Activated CD4-positive, alpha-beta T cell treated with anti-CD3 and anti-CD28 coated beads for 36 hours (primary cell): ENCODE data around the gene TMEM167A. TPM values are rescaled to one million over a fixed set of nuclear protein-coding genes. Genes with fewer than 3 reads are reported as not detected.

Experiments used
- ATAC-seq: fragments of 200-7000 bp; cut with Tn5 transposase; one replicate; pipeline ENCODE4 v1.10.0; 2021; ENCODE audit warnings: mild to moderate bottlenecking, moderate library complexity
- CTCF ChIA-PET: fragments of 350-600 bp; sonication (Branson Sonifier 250); formaldehyde crosslinking; loops from one replicate; lab custom pipeline; 2021; ENCODE audit warnings: antibody characterized with exemption; lab: Charles Lee
- POLR2A ChIA-PET: fragments of 350-600 bp; sonication (Branson Sonifier 250); formaldehyde crosslinking; loops from one replicate; lab custom pipeline; 2021; ENCODE audit warnings: antibody characterized with exemption, inconsistent platforms; lab: Charles Lee
- DNase-seq: peaks from one replicate; pipeline ENCODE4 v3.0.0-alpha.2; 2020
- H3K27ac Mint-ChIP-seq: one replicate; pipeline ENCODE4 v1.8.0; 2021; ENCODE audit warnings: mixed read lengths
- H3K27me3 Mint-ChIP-seq: one replicate; pipeline ENCODE4 v1.8.0; 2021; ENCODE audit warnings: mixed read lengths
- H3K36me3 Mint-ChIP-seq: one replicate; pipeline ENCODE4 v1.8.0; 2021; ENCODE audit warnings: low read depth, mixed read lengths
- H3K4me1 Mint-ChIP-seq: one replicate; pipeline ENCODE4 v1.8.0; 2021; ENCODE audit warnings: mixed read lengths
- H3K4me3 Mint-ChIP-seq: one replicate; pipeline ENCODE4 v1.8.0; 2021; ENCODE audit warnings: mild to moderate bottlenecking, moderate library complexity, mixed read lengths
- H3K9me3 Mint-ChIP-seq: one replicate; pipeline ENCODE4 v1.8.0; 2021; ENCODE audit warnings: low read depth, mixed read lengths
- intact Hi-C, 2 experiments: fragments of 100-400 bp; cut with DNase I in 1 of 2; cut with micrococcal nuclease in 1 of 2; formaldehyde crosslinking; loops; one replicate each; pipeline versions ENCODE4 v1.14.2 to v1.15.1; 2022 to 2024; cut with DNase I, micrococcal nuclease
- total RNA-seq, 2 experiments: library from RNA; stranded (reverse); gene quantifications; one replicate each; pipeline ENCODE4 v1.2.3, GENCODE V29; 2021

Gene TMEM167A
- total RNA-seq, 2 experiments from 2014 or later, result 32.7 to 70.9 TPM

GRCh38 chr5:83101514-83101913 lies 24.3 kb upstream of the TMEM167A start:
- no peaks in the 10 kb centered on the region for H3K27me3 Mint-ChIP-seq
- ChIA-PET CTCF (no interaction called here), POLR2A (no interaction called here)
- H3K4me3 Mint-ChIP-seq, result no peak overlapping the region
- peaks cover 3% of the 10 kb centered on the region for H3K4me1 Mint-ChIP-seq
- H3K9me3 Mint-ChIP-seq, result no peaks in the 10 kb centered on the region
- no peaks in the 10 kb centered on the region for H3K36me3 Mint-ChIP-seq
- no peak overlapping the region for H3K27ac Mint-ChIP-seq
- intact Hi-C loops, result no loop called here
- DNase-seq (no peak), ATAC-seq (no peak)

DNA sequence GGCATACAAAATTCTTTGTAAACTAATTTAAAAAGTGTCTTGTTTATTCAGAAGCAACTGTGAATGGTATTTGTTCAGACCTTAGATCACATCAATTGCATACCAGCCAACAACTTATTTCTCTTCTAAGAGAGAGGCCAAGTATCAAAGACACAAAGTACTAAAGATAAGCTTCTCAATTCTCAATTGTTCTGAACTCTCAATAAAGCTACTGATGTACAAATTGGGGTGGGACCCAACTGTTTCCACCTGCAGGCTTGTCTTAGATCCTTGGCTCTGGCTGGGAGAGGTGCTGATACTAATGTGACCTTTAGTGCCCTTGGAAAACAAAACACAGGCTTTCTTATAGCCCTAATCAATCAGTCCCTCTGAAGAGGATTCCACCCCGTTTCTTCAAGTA lies 22.3 kb upstream of the TMEM167A start:
- intact Hi-C loops, result no loop called here
- no peaks in the 10 kb centered on the region for H3K9me3 Mint-ChIP-seq
- H3K27me3 Mint-ChIP-seq, result no peaks in the 10 kb centered on the region
- H3K27ac Mint-ChIP-seq, result no peak overlapping the region
- ATAC-seq, result no peak
- CTCF ChIA-PET, result no interaction called here
- POLR2A ChIA-PET, result no interaction called here
- no peaks in the 10 kb centered on the region for H3K36me3 Mint-ChIP-seq
- DNase-seq, result no peak
- H3K4me3 Mint-ChIP-seq, result no peak overlapping the region
- peaks cover 3% of the 10 kb centered on the region for H3K4me1 Mint-ChIP-seq

DNA sequence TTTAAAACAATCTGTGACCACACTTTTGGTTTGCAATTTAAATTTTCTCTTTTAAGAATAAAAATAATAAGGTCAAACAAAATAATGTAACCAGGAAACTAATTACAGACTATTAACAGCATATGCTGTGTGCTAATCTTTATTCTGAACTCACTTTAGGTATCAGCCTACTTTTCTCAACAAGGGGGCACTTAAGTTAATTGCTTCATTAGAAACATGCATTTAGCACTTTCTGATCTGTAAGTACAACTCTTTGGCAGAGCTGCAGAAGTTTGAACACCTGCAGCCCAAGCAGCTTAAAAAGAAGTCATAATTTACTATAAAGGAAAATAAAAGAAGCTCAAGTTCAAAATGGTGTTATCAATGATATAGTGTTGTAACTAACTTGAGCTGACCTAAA lies 21.8 kb upstream of the TMEM167A start:
- Mint-ChIP-seq H3K9me3 (peaks cover 2% of the 10 kb centered on the region), H3K36me3 (peaks cover 2% of the 10 kb centered on the region), H3K4me1 (peaks cover 3% of the 10 kb centered on the region), H3K4me3 (no peak overlapping the region), H3K27me3 (no peaks in the 10 kb centered on the region), H3K27ac (no peak overlapping the region)
- DNase-seq (no peak), ATAC-seq (no peak)
- intact Hi-C loops, result no loop called here
- ChIA-PET POLR2A (no interaction called here), CTCF (no interaction called here)

- H3K27me3 Mint-ChIP-seq, result no peaks in the 10 kb centered on the region
- CTCF ChIA-PET, result interaction anchor here (0.5 kb wide), 1 partner anchor 82 kb away, joined by 3 read pairs; no protein-coding TSS in a partner anchor
- H3K9me3 Mint-ChIP-seq, result peaks cover 13% of the 10 kb centered on the region
Measured at GRCh38 chr5:83097689-83098231, 20.6 kb upstream of the TMEM167A start.

GRCh38 chr5:83096660-83097339 lies 19.6 kb upstream of the TMEM167A start:
- Mint-ChIP-seq H3K4me3 (no peak overlapping the region), H3K27me3 (no peaks in the 10 kb centered on the region), H3K36me3 (peaks cover 15% of the 10 kb centered on the region), H3K27ac (no peak overlapping the region), H3K9me3 (peaks cover 16% of the 10 kb centered on the region), H3K4me1 (peaks cover 15% of the 10 kb centered on the region)
- intact Hi-C loops, result no loop called here
- CTCF ChIA-PET, result no interaction called here
- DNase-seq (no peak), ATAC-seq (no peak)
- POLR2A ChIA-PET, result no interaction called here

More at GRCh38 chr5:83097689-83098231, 20.6 kb upstream of the TMEM167A start:
- no peak overlapping the region for H3K27ac Mint-ChIP-seq
- POLR2A ChIA-PET, result no interaction called here
- ATAC-seq (no peak), DNase-seq (no peak)
- peaks cover 12% of the 10 kb centered on the region for H3K36me3 Mint-ChIP-seq
- H3K4me3 Mint-ChIP-seq, result no peak overlapping the region
- peaks cover 5% of the 10 kb centered on the region for H3K4me1 Mint-ChIP-seq
- intact Hi-C loops, result no loop called here

GRCh38 chr5:83095957-83096539 lies 18.9 kb upstream of the TMEM167A start:
- Mint-ChIP-seq H3K27me3 (no peaks in the 10 kb centered on the region), H3K27ac (no peak overlapping the region), H3K4me1 (peaks cover 18% of the 10 kb centered on the region), H3K4me3 (no peak overlapping the region), H3K36me3 (peaks cover 17% of the 10 kb centered on the region), H3K9me3 (peaks cover 16% of the 10 kb centered on the region)
- DNase-seq (no peak), ATAC-seq (no peak)
- ChIA-PET POLR2A (no interaction called here), CTCF (no interaction called here)
- intact Hi-C loops, result no loop called here

GRCh38 chr5:83095163-83095956 lies 18.2 kb upstream of the TMEM167A start:
- no peak for DNase-seq
- no peak overlapping the region for H3K27ac Mint-ChIP-seq
- H3K4me3 Mint-ChIP-seq, result no peak overlapping the region
- no peak for ATAC-seq
- peaks cover 16% of the 10 kb centered on the region for H3K9me3 Mint-ChIP-seq
- ChIA-PET CTCF (no interaction called here), POLR2A (no interaction called here)
- H3K4me1 Mint-ChIP-seq, result peaks cover 18% of the 10 kb centered on the region
- intact Hi-C loops, result no loop called here
- no peaks in the 10 kb centered on the region for H3K27me3 Mint-ChIP-seq
- peaks cover 18% of the 10 kb centered on the region for H3K36me3 Mint-ChIP-seq

DNA sequence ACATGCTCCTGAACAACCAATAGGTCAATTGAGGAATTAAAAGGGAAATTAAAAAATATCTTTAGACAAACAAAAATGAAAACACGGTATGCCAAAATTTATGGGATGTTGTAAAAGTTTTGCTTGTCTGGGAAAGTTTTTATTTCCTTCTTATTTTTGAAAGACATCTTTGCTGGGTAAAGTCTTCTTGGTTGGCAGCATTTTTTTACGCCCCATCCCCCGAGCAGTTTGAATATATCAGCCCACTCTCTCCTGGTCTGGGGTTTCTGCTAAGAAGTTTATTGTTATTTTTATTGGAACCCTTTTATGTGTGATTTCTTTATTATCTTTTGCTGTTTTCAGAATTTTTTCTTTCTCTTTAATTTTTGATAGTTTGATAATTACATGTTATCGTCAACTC lies 16.5 kb upstream of the TMEM167A start:
- H3K36me3 Mint-ChIP-seq, result peaks cover 18% of the 10 kb centered on the region
- H3K27ac Mint-ChIP-seq, result no peak overlapping the region
- H3K27me3 Mint-ChIP-seq, result no peaks in the 10 kb centered on the region
- intact Hi-C loops, result no loop called here
- ATAC-seq, result no peak
- peaks cover 18% of the 10 kb centered on the region for H3K4me1 Mint-ChIP-seq
- ChIA-PET POLR2A (no interaction called here), CTCF (no interaction called here)
- peaks cover 16% of the 10 kb centered on the region for H3K9me3 Mint-ChIP-seq
- no peak for DNase-seq
- no peak overlapping the region for H3K4me3 Mint-ChIP-seq

DNA sequence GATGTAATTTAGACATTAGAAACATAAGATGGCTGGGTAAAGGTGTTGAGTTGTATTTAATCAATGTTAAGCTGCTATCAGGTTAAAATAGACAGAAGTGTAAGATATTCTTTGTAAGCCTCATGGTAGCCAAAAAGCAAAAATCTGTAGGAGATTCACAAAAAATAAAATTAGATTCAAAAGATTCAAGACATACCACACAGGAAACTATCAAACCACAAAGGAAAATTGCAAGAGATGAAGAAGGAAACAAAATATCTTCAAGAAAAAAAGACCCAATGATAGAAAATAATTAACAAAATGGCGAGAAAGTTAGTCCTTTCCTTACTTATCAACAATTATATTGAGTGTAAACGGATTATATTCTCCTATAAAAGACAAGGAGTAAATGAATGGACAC lies 15.4 kb upstream of the TMEM167A start:
- CTCF ChIA-PET, result interaction anchor here (0.6 kb wide), 1 partner anchor 327 kb away, joined by 3 read pairs; no protein-coding TSS in a partner anchor
- POLR2A ChIA-PET, result no interaction called here
- Mint-ChIP-seq H3K4me1 (peaks cover 16% of the 10 kb centered on the region), H3K27me3 (no peaks in the 10 kb centered on the region), H3K27ac (no peak overlapping the region), H3K36me3 (peaks cover 18% of the 10 kb centered on the region), H3K4me3 (no peak overlapping the region), H3K9me3 (peaks cover 16% of the 10 kb centered on the region)
- DNase-seq (no peak), ATAC-seq (no peak)
- intact Hi-C loops, result no loop called here

DNA sequence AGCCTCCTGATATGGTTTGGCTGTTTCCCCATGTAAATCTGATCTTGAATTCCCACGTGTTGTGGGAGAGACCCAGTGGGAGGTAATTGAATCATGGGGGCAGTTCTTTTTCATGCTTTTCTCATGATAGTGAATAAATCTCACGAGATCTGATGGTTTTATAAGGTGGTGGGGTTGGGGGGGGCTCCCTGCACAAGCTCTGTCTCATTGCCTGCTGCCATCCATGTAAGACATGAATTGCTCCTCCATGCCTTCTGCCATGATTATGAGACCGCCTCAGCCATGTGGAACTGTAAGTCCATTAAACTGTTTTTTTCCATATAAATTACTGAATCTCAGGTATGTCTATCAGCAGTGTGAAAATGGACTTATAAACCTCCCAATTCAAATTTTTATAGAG lies 13.0 kb upstream of the TMEM167A start:
- no peak for DNase-seq
- Mint-ChIP-seq H3K36me3 (peaks cover 18% of the 10 kb centered on the region), H3K27me3 (no peaks in the 10 kb centered on the region), H3K27ac (no peak overlapping the region), H3K9me3 (peaks cover 16% of the 10 kb centered on the region), H3K4me1 (peaks cover 16% of the 10 kb centered on the region), H3K4me3 (no peak overlapping the region)
- intact Hi-C loops, result no loop called here
- ATAC-seq, result no peak
- ChIA-PET CTCF (interaction anchor here (1.1 kb wide), 1 partner anchor 13 kb away, joined by 3 read pairs; no protein-coding TSS in a partner anchor), POLR2A (interaction anchor here (0.6 to 0.8 kb wide), 2 partner anchors 13 to 191 kb away, joined by 3 read pairs; partner anchors contain the start of genes TMEM167A and XRCC4)

- intact Hi-C loops, result no loop called here
- H3K36me3 Mint-ChIP-seq, result no peaks in the 10 kb centered on the region
- no peaks in the 10 kb centered on the region for H3K9me3 Mint-ChIP-seq
- ChIA-PET CTCF (interaction anchor here (0.6 kb wide), 1 partner anchor 41 kb away, joined by 3 read pairs; no protein-coding TSS in a partner anchor), POLR2A (no interaction called here)
- no peaks in the 10 kb centered on the region for H3K4me1 Mint-ChIP-seq
- H3K27me3 Mint-ChIP-seq, result no peaks in the 10 kb centered on the region
- DNase-seq (no peak), ATAC-seq (no peak)
- no peak overlapping the region for H3K27ac Mint-ChIP-seq
- no peak overlapping the region for H3K4me3 Mint-ChIP-seq
Measured at GRCh38 chr5:83085106-83085505, 7.9 kb upstream of the TMEM167A start.
